ENCODE measurements around the gene ARHGAP15.

The ARHGAP15 gene

DNA sequence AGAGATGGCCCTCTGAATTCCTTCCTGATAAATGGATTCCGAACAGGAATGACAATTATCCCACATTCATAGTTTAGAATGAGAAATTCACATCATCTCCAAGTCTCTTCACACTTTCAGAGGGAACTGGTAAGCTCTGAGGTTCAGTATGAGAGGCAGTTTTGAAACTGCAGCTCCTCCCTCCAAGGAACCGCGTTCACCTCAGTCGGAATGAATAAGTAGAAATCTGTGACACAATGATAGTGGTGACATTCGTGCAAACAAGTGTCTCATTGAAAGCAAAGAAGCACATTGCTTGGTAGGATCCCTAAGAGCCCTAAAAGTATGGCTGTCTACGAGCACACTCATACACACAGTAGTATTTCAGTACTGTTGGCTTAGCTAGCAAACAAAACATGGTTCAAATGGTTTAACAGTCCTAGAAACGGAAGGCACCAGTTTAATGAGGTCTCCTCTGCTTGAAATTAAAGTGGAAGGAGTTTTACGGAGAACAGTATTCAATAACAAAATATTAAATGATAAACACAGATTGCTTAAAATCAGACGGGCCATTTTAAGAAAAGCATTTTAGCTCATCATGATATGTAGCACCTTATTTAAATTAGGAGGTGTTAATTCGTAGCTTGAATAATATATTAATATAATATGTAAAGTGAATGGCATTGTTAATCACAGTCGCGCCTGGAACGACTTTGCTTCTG lies 225.0 kb downstream of the ARHGAP15 start:
- no peak for DNase-seq

DNA sequence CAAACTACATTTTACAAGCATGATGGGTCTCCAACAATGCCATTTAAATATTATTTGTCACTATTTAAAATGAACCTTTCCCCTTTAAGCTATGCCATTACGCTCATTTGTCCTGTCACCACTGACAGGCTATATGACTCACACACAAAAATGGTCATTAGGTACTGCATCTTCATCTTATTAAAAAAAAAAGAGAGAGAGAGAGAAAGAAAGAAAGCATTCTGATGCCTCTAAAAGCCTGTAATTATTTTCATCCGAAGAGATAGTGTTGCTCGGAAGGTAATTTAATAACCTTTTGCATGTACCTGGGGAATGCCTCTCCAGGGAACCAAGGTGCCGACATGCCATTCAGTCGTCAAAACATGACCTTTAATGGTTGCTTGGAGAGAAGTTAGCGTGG lies 226.7 kb downstream of the ARHGAP15 start:
- no peak for DNase-seq

DNA sequence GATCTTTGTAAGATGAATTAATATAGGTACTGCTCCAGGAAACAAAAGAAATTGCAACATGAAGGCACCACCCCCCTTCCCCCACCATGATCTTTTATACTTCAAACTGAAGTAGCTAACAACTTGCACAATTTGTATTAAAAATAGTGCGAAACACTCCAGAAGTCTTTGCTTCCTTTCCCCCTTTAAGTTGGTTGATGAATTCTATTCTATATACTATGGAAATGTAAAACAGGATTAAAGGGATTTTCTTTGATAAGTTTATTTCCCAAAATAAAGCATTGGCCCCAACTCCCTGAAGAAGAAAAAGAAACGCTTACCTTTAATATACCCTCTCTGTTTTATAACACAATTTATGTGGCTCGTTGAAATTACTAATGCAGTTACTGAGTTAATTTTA lies 227.1 kb downstream of the ARHGAP15 start:
- no peak for DNase-seq

DNA sequence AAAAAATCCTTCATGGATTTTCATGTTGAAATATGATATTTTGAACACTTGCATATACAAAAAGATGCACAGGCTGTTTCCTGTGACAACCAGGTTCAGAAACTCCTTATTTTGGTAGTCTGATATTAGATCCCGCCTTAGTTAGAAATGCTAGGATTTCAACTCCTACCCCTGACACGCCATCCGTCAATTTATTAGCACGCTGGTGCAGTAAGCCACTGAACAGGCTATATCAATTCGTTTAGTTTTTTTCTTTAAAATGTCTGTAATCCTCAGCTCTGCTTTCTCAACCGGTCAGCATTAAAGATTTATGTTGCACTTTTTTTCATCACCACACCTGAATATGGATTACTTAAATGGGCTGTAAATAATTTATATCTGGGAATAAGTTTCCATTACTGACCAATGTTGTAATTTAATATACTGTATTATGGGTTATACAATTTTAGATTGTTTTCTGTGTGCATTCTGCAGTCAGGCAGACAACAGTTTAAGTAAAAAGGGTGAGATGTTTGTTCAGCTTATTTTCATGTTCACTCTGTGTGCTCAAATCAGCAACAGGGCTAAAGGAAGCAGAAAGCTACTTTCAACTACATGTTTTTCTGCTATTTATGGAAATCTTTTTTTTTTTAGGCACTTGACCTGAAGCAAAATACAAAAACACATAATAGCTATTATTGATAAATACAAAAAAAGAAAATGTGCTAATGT lies 227.7 kb downstream of the ARHGAP15 start:
- DNase-seq, result no peak

DNA sequence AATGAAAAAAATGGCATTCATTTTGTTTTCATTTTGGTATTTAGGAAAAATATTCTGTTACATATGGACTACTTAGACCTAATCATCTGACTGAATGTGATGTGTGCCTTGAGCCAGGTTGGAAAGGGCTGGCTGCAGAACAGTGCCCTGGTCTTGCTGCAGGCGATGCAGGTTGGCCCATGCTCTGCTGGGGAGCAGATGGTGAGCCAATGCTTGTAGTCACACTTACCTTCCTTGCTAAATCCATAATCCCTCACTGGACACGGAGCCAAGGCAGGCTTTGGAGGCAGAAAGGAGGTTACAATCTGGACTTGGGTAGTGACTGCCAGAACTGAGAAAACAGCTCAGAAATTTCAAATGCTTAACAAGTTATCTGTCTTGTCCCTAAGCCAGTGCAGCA lies 228.7 kb downstream of the ARHGAP15 start:
- DNase-seq, result no peak

DNA sequence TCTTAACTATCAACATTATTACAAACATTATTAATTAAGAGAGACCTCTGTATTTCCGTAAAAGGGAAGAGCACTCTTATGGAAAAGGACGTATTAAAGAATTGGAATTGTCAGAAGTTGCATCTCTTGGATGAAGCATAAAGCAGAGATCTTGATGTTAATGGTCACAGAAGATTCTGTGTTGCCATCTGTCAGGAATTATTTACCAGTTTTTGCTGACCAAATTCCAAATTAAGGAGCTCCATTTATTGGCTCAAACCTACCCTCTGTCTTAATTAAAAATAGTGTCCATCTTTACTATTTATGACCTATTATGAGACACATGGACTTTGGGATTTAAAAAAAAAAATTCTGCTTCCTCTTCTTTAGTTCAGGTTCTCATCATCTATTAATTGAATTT lies 232.1 kb downstream of the ARHGAP15 start:
- DNase-seq, result no peak

DNA sequence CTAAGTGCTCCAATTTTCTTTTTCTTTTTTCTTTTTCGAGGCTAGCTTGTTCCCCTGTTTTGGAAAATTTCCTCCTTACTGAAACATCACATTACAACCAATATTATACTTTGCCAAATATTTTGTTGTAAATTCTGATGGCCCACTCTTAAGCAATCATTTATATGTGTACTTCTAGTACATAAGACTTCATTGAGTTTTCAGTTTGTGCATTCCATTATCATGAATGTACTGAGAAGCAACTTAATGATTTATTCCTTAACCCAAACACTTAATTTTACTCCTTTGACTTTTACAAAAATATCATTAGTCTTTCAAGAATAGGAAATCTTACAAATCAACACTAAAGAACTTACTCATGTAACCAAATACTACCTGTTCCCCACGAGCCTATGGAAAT lies 242.4 kb downstream of the ARHGAP15 start:
- no peak for DNase-seq

DNA sequence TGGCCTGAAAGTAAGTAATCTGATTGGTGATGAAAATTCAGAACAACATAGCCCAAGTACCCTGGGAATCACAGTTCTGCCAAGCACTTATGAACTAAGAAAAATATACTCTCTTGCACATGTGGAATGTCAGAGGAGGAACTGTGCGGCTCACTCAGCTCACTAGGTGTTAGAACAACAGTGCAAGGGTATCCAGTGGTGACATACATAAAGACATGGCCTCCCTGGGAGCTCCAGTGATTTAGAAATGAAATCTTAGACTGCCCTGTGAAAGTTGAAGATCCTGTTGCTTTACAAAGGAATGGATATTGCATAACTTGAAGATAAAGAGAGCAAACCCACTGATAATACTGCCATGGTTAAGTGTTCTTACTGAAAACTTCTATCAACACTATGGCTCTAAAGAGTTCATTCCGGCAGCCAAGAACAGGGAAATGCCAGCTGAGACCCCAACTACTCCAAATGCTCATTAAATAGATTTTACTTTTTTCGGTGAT lies 246.2 kb downstream of the ARHGAP15 start:
- DNase-seq, result no peak

DNA sequence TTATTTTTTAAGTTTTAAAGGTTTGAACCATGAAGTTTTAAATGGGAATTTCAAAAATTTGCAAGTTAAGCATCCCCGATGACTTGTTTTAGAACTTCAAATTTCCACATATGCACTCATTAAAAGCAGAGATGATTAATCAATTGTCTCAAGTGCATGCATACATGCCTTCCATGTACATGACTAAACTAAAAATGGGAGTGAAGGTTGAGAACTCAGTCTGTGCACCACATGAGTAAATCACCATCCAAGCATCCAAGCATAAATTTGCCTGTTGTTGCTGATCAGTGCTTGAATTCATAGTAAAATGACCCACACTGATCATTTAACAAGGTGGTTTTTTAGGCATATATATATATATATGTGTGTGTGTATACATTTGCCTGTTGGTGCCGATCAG lies 249.8 kb downstream of the ARHGAP15 start:
- no peak for DNase-seq

DNA sequence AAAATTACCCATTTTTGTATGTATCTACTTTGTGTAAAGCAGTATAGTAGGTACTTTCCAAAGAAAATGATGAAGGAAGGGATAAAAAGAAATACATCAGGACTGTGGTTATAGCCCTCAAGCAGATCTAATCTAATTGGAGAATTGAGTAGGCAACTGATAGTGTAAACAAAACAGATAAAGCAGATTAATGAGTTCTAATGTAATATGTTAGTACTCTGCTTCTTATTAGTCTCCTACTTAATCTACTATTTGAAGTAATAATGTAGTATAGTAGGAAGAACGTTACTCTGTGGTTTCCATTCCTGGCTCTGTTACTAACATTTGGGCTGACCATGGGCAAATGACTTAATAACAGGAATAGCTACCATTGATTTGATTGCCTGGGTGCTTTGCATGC lies 250.7 kb downstream of the ARHGAP15 start:
- no peak for DNase-seq

DNA sequence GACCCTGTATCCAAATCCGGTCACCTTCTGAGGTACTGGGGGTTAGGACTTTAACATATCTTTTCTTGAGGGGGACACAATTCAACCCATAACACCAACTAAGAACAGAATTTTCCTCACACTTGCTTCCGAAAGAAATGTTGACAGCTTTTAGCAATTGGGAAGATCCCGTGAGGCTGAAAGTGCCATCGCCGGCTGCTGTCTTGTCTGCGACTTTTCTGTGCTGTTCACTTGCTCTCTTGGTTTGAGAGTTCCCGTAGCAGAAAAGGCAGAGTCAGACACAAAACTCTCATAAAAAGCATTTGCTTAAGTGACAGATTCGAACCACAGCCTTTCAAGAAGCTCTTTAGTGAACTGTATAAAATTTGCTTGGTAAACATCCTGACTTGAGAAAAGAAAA lies 253.4 kb downstream of the ARHGAP15 start:
- no peak for DNase-seq

DNA sequence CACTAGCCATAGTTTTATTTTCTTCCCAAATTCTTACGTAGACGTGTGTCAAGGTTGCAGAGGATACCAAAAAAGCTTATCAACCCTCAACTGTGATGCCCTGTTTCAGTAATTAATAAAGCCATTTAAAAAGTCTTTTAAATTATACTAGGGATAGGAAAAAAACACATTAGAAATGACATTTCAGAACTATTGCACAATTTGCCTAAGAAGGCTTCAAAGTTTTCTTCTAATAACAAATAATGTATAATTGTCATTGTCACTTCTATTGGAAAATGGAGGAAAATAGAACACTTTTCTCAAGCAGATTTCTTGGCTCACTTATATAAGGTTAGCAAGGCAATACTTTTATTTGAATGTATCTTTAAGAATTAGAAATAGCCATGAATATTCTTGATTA lies 253.8 kb downstream of the ARHGAP15 start:
- DNase-seq, result no peak

DNA sequence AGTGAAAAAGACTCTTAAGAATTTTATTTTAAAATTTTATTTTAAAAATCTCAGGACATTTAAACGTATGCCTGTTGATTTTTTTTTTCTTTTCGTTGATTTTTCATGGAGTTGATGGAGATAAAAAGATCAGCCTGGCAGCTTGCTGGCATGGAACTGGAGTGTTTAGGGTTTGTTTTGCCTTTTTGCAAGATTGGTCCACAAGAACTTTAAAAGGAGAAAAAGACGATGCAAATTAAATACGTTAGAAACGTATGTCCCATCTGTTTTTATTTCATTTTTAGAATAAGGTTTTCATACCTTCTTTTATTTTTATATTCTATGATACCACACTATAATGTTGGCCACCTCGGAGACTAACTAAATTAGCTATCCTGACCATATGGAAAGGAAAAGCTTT lies 254.9 kb downstream of the ARHGAP15 start:
- DNase-seq, result no peak

DNA sequence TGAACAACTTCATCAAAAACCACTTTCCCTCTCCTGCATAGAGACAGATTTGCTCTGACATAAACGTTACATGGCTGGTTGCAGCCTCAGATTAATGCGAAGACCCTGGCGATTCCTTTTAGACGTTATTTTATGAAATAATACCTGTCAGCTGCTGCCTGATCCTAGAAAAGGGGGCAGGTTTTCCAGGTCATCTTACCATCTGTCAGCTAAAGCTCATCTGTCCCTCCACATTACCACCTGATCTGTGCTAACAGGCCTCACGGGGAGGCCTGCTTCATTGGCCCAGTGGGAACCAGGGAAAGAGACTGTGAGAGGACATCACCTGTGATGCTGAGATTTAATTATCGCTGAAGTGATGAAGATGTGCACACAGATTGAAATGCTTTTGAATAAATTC lies 261.0 kb downstream of the ARHGAP15 start:
- DNase-seq, result no peak

DNA sequence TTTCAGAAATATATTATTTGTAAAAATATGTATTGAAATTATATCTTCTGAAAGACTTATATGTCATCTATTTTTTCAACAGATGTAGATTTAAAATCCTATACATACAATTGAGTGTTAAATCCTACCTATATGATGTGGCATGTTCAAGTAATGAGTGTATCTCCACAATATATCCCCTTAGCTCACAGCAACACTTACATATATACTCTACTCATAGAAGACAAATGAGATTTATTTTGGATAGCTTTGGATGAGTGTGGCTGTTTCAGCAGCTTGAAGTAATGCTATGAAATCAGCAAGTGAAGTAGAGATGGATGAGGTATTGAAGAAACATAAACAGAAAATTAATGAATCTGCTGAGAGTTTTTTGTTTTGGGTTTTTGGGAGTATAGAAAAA lies 263.1 kb downstream of the ARHGAP15 start:
- no peak for DNase-seq

DNA sequence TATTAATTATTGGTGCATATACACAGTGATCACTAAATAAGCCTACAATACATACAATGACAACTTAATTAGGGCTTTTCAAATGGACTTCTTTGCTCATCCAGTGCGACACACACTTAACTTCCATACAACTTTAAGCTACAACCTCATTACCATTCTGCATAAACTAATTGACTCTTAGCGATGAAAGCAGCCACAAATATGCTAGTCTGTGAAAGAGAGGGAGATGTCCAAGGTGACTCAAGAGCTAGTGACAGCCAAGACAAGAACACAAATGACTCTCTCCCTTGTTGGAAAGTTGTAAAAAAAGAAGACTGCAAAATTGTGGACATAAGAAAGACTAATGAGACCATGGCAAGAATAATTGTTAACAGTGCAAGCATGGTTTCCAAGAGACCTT lies 264.8 kb downstream of the ARHGAP15 start:
- no peak for DNase-seq

DNA sequence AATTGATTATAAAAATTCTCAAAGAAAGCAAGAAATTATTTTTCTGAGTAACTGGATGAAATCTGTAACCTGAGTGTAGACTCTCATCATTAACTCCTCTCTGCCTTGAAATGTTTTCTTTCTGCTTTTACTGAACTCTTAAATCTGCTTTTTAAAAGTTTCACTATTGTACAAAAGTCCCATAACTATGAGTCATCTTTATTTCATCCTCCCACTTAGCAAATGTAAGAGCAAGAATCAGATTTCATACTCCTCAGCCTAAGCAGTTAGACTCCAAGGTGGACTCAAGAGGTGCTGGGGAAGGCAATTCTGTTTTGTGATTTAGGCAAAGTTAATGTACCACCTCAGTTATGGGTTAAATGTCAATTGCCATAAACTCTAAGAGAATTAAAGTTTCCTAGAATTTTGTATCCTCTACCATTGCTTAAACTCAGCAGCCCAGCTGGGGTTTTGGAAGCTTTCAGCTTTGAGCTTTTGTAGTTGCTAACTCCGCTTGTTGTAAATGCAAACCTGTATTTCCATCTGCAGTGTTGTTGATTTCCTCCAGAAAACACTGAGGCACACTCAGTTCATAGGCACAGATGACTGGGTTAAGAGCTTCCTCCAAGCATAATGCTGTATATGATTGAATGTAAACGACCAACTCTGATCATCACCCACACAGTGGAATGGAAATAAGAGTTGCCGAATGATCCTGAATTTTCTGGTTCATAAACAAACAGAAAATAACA lies 268.8 kb downstream of the ARHGAP15 start:
- no peak for DNase-seq

DNA sequence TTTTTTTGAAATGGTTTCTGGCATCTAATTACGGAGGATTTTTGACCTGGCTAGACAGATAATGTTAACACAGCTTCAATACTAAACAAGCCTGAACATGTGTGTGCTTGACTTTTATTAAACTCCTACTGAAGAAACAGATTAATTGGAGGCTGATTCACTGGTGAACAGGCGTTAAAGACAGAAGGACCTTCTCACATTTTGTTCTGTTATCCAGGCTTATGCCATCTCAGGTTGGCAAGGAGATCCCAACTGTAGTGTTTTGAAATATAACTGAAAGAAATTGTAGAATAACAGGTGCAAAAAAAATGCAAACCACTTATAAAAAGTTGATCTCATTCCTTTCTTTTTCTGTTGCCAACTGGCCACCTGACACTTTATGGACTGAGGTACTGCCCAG lies 269.6 kb downstream of the ARHGAP15 start:
- DNase-seq, result no peak

DNA sequence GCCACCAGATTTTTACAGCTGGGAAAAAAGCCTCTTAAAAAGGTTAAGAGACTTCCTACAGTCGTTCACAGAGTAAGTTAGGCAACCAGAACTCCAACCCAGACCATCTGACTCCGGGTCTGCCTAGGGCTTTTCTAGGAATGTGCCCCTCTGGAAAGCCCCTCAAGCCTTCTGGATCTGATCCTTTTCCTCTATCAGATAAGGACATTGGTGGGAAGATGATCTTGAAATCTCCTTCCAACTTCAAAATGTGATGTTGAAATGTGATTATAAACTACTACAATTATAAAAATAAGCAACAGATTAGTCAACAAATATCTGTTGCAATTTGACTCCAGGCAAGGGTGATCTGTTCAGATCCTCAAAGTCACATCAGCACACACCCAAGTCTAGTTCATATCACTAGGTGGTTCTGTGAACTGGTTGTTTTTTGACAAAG lies 270.4 kb downstream of the ARHGAP15 start:
- no peak for DNase-seq

DNA sequence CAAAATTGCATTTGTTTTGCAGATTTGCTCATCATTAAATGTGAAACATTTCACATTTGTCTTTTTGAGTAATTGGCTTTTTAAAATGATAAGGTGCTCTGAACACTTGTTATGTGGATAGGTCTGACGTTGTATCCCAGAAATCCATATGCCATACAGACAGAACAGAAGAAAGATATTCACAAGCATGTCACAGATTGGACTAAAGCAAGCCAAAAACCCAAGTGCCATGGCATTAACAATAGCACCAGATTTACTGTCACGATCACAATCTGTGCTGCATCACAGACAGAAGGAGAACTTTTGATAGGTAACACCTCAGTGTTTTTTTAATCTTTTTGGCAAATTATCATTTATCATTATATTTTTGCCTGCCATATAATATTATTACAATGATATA lies 272.6 kb downstream of the ARHGAP15 start:
- DNase-seq, result no peak

DNA sequence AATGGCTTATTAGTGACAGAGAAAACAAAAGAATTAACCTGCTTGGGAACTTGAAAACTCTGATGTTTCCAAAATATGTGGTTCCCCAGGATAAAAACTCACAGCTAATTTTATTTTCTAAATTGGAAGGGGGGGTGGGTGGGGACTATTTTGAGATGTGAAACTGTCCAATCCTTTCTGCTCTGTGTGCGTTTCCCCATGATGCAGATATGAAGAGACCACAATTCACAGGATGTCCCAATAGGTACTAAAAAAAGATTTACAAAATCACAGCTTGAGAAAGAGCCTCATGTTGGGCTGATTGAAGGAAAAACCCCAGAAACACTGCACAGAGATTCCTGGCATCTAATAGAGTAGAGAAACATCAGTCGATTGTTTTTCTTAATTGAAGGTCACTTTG lies 273.2 kb downstream of the ARHGAP15 start:
- no peak for DNase-seq

DNA sequence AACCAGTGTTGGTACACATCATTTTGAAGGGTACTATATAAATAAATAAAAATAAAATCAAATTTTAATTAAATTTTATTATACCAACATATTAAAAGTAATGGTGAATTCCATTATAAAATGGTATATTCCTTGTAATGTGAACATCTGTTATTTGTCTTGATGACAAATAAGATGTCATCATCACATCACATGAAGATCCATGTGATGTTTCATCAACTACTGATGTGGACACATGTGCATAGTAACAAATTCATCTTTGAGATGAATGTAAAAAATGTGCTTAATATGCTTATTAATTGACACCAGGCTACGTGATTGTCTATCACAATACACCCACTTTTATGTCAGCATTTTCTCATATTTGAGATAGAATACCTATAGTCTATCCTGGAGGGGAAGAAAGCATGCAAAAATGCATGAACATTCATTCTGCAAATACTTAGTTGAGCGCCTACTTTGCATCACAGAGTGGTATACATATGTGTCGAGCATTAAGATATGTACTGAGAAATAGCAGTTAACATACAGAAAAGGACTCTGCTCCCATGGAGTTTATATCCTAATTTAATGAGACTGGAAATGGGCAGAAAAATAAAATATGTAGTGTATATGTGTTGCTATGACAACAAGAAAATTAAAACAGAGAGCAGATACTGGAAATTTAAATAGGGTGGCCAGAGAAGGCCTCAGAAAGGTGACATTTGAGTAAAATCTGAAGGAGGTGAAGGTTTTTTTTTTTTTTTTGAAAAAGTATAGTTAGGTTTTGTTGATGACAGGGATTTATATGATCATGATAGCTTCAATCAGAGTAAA lies 281.1 kb downstream of the ARHGAP15 start:
- no peak for DNase-seq

DNA sequence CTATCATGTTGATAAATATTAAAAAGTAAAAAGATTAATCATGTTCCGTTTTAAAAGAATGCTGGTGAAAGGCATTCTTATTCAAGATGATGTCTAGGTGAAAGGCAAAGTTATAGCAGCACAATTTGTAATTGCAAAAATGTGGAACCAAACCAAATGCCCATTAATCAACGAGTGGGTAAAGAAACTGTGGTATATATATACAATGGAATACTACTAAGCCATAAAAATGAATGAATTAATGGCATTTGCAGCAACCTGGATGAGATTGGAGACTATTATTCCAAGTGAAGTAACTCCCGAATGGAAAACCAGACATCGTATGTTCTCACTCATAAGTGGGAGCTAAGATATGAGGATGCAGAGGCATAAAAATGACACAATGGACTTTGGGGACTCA lies 286.4 kb downstream of the ARHGAP15 start:
- DNase-seq, result no peak

Measured in CD4-positive, alpha-beta T cell treated with Interleukin-10 for 1 hour (primary cell).